Osteocyte (in vitro differentiated cells): Measurements from ENCODE around the gene ERP27. TPM values are rescaled to one million over a fixed set of nuclear protein-coding genes. Genes with fewer than 3 reads are reported as not detected.

Source experiments
- DNase-seq: peaks from one replicate; pipeline ENCODE4 v3.0.0; 2021; ENCODE audit warnings: mixed read lengths; ENCODE audit not compliant: unreplicated experiment; ENCODE audit errors: extremely low spot score
- H3K27ac Mint-ChIP-seq: one replicate; pipeline ENCODE4 v1.8.0; 2021; ENCODE audit warnings: mild to moderate bottlenecking, mixed read lengths; ENCODE audit not compliant: unreplicated experiment
- H3K27me3 Mint-ChIP-seq: one replicate; pipeline ENCODE4 v1.8.0; 2021; ENCODE audit warnings: mixed read lengths; ENCODE audit not compliant: unreplicated experiment
- H3K36me3 Mint-ChIP-seq: one replicate; pipeline ENCODE4 v1.8.0; 2021; ENCODE audit warnings: mixed read lengths; ENCODE audit not compliant: unreplicated experiment
- H3K4me1 Mint-ChIP-seq: one replicate; pipeline ENCODE4 v1.8.0; 2021; ENCODE audit warnings: mixed read lengths; ENCODE audit not compliant: unreplicated experiment
- H3K4me3 Mint-ChIP-seq: one replicate; pipeline ENCODE4 v1.8.0; 2021; ENCODE audit warnings: mild to moderate bottlenecking, moderate library complexity, mixed read lengths; ENCODE audit not compliant: unreplicated experiment
- H3K9me3 Mint-ChIP-seq: one replicate; pipeline ENCODE4 v1.8.0; 2021; ENCODE audit warnings: mixed read lengths; ENCODE audit not compliant: unreplicated experiment
- CTCF ChIP-seq: fragments of 200-600 bp; sonication (generic); IDR thresholded peaks from 2 replicates; pipeline ENCODE4 v1.5.0; 2021; ENCODE audit warnings: antibody characterized with exemption, mild to moderate bottlenecking, moderate library complexity
- total RNA-seq: library from RNA; stranded (reverse); gene quantifications from 2 replicates; pipeline ENCODE4 v1.2.1, GENCODE V29; 2021

ERP27 gene
- total RNA-seq, 1 donor from 2014 or later: 0.70 TPM

DNA sequence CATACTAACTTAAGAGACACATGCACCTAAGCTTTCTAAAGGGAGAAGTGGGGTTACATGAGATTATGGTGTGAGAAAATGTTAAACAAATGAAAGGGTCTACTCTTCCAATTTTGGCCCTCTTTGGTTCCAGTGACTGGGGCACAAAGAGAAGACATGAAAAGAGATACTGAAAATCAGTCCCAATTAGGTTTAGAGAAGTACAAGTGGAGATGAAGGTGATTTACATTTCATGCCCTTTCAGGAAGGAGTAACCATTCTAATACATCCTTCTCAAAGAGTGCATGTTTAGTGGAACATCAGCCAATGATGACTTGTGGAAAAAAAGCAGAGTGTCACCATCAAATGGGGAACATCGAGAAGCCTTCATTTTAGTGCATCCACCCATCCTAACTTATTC, 67.1 kb downstream of the ERP27 start:
- no peak for DNase-seq
- H3K4me3 Mint-ChIP-seq: no peak overlapping the region
- H3K36me3 Mint-ChIP-seq: no peaks in the 10 kb centered on the region
- no peaks in the 10 kb centered on the region for H3K27me3 Mint-ChIP-seq
- TF ChIP-seq CTCF: no peak
- H3K4me1 Mint-ChIP-seq: peaks cover 6% of the 10 kb centered on the region
- H3K27ac Mint-ChIP-seq: no peak overlapping the region
- H3K9me3 Mint-ChIP-seq: peaks cover 9% of the 10 kb centered on the region

- no peaks in the 10 kb centered on the region for H3K27me3 Mint-ChIP-seq
- no peak overlapping the region for H3K4me3 Mint-ChIP-seq
- H3K9me3 Mint-ChIP-seq: peaks cover 15% of the 10 kb centered on the region
- peaks cover 3% of the 10 kb centered on the region for H3K36me3 Mint-ChIP-seq
- no peaks in the 10 kb centered on the region for H3K4me1 Mint-ChIP-seq
- no peak overlapping the region for H3K27ac Mint-ChIP-seq
- no peak for TF ChIP-seq CTCF
- no peak for DNase-seq
Observed at GRCh38 chr12:14868916-14869506, 69.3 kb downstream of the ERP27 start.

Other genes starting within 250 kb of the ERP27 start
- gene GUCY2C, start 241.9 kb downstream of the ERP27 start, total RNA-seq: not detected in 2 replicates
- gene WBP11, start 135.1 kb downstream of the ERP27 start, total RNA-seq: 62.4 and 64.3 TPM in 2 replicates
- 0.84 and 1.2 TPM in 2 replicates for gene C12orf60, start 134.9 kb downstream of the ERP27 start, total RNA-seq
- gene SMCO3, start 124.4 kb downstream of the ERP27 start, total RNA-seq: not detected in 2 replicates
- not detected in 2 replicates for gene ART4, start 95.0 kb downstream of the ERP27 start, total RNA-seq
- 74.1 and 92.6 TPM in 2 replicates for gene MGP, start 52.7 kb downstream of the ERP27 start, total RNA-seq
- gene ARHGDIB, start 23.1 kb upstream of the ERP27 start, total RNA-seq: 13.8 and 14.4 TPM in 2 replicates
- not detected in 2 replicates for gene PDE6H, start 34.5 kb upstream of the ERP27 start, total RNA-seq